ENCODE results near the gene SYT7.
A peak's percentile ranks its signal among the peaks of the same experiment; 100 is the strongest.

DNA sequence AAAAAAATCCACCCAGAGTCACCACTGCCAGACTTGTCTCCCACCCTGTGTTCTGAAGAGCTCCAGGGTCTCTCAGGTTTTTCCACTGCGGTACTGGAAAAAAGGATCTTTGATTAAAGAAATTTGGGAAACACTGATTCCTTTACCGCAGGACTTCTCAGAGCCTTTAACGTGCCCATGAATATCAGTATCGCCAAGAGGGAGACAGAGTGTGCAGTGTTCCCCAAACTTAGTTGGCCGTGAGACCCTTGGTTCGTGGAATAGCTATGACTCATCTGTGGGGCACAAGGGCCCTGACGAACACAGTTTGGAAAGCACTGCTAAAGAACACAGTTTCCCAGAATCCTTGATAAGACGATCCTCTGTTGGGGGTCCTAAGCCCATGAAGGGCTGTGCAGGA is 31.7 kb downstream of the SYT7 start:
- no peak for TF ChIP-seq MEIS1 (CRISPR knock-in tag; IDR thresholded peaks at IDR 0.05; ENCODE audit: borderline replicate concordance)
- TF ChIP-seq, protein P1, sequence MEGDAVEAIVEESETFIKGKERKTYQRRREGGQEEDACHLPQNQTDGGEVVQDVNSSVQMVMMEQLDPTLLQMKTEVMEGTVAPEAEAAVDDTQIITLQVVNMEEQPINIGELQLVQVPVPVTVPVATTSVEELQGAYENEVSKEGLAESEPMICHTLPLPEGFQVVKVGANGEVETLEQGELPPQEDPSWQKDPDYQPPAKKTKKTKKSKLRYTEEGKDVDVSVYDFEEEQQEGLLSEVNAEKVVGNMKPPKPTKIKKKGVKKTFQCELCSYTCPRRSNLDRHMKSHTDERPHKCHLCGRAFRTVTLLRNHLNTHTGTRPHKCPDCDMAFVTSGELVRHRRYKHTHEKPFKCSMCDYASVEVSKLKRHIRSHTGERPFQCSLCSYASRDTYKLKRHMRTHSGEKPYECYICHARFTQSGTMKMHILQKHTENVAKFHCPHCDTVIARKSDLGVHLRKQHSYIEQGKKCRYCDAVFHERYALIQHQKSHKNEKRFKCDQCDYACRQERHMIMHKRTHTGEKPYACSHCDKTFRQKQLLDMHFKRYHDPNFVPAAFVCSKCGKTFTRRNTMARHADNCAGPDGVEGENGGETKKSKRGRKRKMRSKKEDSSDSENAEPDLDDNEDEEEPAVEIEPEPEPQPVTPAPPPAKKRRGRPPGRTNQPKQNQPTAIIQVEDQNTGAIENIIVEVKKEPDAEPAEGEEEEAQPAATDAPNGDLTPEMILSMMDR (tag by site-specific recombination; IDR thresholded peaks at IDR 0.05), result no peak
- TF ChIP-seq ZNF175 (tag by site-specific recombination; IDR thresholded peaks at IDR 0.05), result no peak
- no peak for TF ChIP-seq KLF1 (tag by site-specific recombination; IDR thresholded peaks at IDR 0.05)
- TF ChIP-seq ZNF791 (tag by site-specific recombination; IDR thresholded peaks at IDR 0.05), result no peak
- no peak for TF ChIP-seq ZFP37 (tag by site-specific recombination; IDR thresholded peaks at IDR 0.05)
- TF ChIP-seq, protein P2, sequence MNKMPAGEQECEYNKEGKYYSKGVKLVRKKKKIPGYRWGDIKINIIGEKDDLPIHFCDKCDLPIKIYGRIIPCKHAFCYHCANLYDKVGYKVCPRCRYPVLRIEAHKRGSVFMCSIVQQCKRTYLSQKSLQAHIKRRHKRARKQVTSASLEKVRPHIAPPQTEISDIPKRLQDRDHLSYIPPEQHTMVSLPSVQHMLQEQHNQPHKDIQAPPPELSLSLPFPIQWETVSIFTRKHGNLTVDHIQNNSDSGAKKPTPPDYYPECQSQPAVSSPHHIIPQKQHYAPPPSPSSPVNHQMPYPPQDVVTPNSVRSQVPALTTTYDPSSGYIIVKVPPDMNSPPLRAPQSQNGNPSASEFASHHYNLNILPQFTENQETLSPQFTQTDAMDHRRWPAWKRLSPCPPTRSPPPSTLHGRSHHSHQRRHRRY (tag by site-specific recombination; IDR thresholded peaks at IDR 0.05), result no peak
- no peak for TF ChIP-seq ZNF155 (tag by site-specific recombination; IDR thresholded peaks at IDR 0.05)
- TF ChIP-seq, protein P3, sequence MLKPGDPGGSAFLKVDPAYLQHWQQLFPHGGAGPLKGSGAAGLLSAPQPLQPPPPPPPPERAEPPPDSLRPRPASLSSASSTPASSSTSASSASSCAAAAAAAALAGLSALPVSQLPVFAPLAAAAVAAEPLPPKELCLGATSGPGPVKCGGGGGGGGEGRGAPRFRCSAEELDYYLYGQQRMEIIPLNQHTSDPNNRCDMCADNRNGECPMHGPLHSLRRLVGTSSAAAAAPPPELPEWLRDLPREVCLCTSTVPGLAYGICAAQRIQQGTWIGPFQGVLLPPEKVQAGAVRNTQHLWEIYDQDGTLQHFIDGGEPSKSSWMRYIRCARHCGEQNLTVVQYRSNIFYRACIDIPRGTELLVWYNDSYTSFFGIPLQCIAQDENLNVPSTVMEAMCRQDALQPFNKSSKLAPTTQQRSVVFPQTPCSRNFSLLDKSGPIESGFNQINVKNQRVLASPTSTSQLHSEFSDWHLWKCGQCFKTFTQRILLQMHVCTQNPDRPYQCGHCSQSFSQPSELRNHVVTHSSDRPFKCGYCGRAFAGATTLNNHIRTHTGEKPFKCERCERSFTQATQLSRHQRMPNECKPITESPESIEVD (tag by site-specific recombination; IDR thresholded peaks at IDR 0.05), result no peak
- TF ChIP-seq, protein P4, sequence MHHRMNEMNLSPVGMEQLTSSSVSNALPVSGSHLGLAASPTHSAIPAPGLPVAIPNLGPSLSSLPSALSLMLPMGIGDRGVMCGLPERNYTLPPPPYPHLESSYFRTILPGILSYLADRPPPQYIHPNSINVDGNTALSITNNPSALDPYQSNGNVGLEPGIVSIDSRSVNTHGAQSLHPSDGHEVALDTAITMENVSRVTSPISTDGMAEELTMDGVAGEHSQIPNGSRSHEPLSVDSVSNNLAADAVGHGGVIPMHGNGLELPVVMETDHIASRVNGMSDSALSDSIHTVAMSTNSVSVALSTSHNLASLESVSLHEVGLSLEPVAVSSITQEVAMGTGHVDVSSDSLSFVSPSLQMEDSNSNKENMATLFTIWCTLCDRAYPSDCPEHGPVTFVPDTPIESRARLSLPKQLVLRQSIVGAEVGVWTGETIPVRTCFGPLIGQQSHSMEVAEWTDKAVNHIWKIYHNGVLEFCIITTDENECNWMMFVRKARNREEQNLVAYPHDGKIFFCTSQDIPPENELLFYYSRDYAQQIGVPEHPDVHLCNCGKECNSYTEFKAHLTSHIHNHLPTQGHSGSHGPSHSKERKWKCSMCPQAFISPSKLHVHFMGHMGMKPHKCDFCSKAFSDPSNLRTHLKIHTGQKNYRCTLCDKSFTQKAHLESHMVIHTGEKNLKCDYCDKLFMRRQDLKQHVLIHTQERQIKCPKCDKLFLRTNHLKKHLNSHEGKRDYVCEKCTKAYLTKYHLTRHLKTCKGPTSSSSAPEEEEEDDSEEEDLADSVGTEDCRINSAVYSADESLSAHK (tag by site-specific recombination; IDR thresholded peaks at IDR 0.05), result no peak
- no peak for TF ChIP-seq EGR2 (tag by site-specific recombination; IDR thresholded peaks at IDR 0.05; ENCODE audit: low read depth)
- no peak for TF ChIP-seq RBAK (tag by site-specific recombination; IDR thresholded peaks at IDR 0.05)
- peak; percentile 82 for TF ChIP-seq ZNF239 (tag by site-specific recombination; IDR thresholded peaks at IDR 0.05)
